Fibroblast of the aortic adventitia (primary cell): ENCODE results near the gene C10orf90. TPM values are rescaled to one million over a fixed set of nuclear protein-coding genes. Genes with fewer than 3 reads are reported as not detected.

Experiments used
- DNase-seq: peaks from one replicate; pipeline ENCODE4 v3.0.0-alpha.2; 2010; ENCODE audit warnings: low read depth
- H3K4me3 ChIP-seq: 2 replicates; pipeline ENCODE4 v1.5.1; 2011; ENCODE audit warnings: low read depth, mild to moderate bottlenecking, control low read depth, low read length, moderate library complexity
- total RNA-seq: library from RNA; depleted of rRNA; stranded (reverse); fragments of >200 nt; gene quantifications from 2 replicates; pipeline ENCODE4 v1.2.3, GENCODE V29; 2012; ENCODE audit warnings: low replicate concordance
- TF ChIP-seq, protein P1 (sequence below): IDR thresholded peaks from 2 replicates; pipeline ENCODE4 v1.5.1; 2011; ENCODE audit warnings: mild to moderate bottlenecking, low read length, control low read depth, inconsistent platforms; ENCODE audit not compliant: insufficient read depth

The C10orf90 gene
- total RNA-seq, 1 donor = 1.1 TPM

DNA sequence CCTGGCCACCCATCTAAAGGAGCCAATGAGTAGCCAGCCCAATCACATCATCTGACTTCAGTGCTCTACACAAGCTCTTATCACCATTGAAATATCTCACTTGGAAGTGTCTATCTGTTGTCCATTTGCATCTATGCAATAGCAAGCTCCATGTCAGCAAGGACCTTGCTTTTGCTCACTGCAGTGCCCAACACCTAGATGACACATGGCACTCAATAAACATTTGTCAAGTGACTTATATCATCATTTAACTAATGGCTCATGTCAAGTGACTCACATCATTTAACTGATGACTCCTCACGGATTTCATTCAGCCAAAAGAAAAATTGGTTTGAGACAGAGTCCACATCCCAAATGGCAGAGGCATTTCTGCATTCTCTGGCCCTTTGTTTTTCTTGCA, 189.3 kb downstream of the C10orf90 start:
- no peak for DNase-seq
- H3K4me3 ChIP-seq = no peak overlapping the region
- TF ChIP-seq, protein P1, sequence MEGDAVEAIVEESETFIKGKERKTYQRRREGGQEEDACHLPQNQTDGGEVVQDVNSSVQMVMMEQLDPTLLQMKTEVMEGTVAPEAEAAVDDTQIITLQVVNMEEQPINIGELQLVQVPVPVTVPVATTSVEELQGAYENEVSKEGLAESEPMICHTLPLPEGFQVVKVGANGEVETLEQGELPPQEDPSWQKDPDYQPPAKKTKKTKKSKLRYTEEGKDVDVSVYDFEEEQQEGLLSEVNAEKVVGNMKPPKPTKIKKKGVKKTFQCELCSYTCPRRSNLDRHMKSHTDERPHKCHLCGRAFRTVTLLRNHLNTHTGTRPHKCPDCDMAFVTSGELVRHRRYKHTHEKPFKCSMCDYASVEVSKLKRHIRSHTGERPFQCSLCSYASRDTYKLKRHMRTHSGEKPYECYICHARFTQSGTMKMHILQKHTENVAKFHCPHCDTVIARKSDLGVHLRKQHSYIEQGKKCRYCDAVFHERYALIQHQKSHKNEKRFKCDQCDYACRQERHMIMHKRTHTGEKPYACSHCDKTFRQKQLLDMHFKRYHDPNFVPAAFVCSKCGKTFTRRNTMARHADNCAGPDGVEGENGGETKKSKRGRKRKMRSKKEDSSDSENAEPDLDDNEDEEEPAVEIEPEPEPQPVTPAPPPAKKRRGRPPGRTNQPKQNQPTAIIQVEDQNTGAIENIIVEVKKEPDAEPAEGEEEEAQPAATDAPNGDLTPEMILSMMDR = no peak

GRCh38 chr10:126480648-126481047, 189.8 kb downstream of the C10orf90 start:
- H3K4me3 ChIP-seq = no peak overlapping the region
- TF ChIP-seq, protein P1 = no peak
- no peak for DNase-seq

- no peak for DNase-seq
- TF ChIP-seq, protein P1 = no peak
- no peak overlapping the region for H3K4me3 ChIP-seq
These were observed 191.1 kb downstream of the C10orf90 start for GRCh38 chr10:126479280-126479895.

DNA sequence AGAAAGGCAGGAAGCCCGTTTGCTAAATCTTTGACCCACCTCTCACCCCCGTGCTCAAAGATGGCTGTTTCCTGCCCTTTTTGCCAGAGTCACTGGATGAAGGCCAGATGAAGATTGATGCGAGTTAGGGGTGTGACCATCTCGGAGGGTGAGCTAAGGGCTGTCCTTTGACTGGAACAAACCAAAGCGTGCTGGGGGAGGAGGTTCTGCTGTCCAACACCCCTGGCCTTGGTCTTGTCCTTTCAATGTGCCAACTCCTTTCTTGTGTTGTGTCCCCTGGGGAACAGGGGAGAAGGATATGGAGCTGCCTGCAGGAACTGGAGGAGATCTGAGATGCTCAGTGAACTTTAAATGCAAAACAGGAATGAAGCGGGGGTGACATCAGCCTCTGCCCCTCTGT, 191.9 kb downstream of the C10orf90 start:
- H3K4me3 ChIP-seq = no peak overlapping the region
- TF ChIP-seq, protein P1 = no peak
- peak; percentile 31 for DNase-seq

DNA sequence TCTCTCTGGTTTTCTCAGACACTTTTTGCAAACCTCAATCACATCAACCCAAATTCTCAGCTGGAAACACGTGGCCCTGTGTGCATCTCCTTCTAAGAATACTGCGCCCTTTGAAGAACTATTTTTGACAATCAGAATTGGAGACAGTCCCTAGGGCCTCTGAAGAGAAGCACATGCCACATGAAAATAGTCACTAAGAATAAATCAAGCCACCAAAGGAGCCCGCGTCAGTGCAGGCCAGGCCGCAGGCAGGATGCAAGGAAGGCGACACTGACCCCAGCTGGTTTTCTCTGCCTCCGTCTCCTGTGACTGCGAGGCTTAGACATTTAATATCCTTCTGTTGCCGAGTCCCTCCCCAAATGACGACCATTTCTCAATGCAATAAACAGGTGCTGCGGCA, 194.2 kb downstream of the C10orf90 start:
- DNase-seq = no peak
- no peak overlapping the region for H3K4me3 ChIP-seq
- TF ChIP-seq, protein P1 = no peak

DNA sequence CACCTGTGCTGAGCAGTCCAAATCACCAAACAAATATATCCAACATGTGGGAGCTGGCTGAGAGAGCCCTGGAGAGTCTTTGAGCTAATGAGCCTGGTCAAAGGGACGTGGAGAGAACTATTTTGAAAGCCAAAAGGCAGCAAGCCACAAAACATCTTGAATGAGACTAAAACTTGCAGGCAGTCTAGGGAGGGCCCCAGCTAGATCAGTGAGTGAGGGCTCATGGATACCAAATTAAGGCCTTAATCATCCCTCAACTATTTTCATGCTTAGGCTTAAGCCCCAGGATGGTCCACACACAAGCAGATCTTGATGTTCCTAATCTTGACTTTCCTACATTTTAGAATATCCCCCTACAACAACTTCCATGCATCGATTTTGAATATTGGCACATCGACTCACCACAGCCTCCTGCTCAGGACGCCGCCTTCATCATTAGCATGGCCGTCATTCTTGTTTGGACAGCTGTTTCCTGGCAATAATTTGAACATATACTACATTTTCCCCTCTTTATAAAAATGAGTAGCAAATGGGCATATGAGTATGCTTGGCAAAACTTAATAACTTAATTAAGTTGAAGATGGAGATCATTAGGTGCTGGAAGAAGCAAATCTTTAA, 195.3 kb downstream of the C10orf90 start:
- TF ChIP-seq, protein P1 = no peak
- no peak for DNase-seq
- no peak overlapping the region for H3K4me3 ChIP-seq
